PC-3 (cell line): ENCODE data around the gene POLR2C. TPM values are rescaled to one million over a fixed set of nuclear protein-coding genes. Genes with fewer than 3 reads are reported as not detected.

ENCODE experiments used
- ATAC-seq: fragments of 200-7000 bp; cut with Tn5 transposase; 2 replicates; pipeline ENCODE4 v1.9.1; 2020; ENCODE audit warnings: mild to moderate bottlenecking, moderate library complexity
- BruUV-seq: library from RNA; stranded (reverse); fragments of 400-500 nt; replicated peaks from 2 replicates; lab custom pipeline; 2021; lab: Mats Ljungman, UMichigan
- CTCF ChIA-PET: fragments of 300-600 bp; sonication (Branson Sonifier 250); formaldehyde crosslinking; loops from one replicate; lab custom pipeline; 2022; ENCODE audit warnings: antibody characterized with exemption; lab: Charles Lee
- POLR2A ChIA-PET: fragments of 300-600 bp; sonication (Branson Sonifier 250); formaldehyde crosslinking; loops from one replicate; lab custom pipeline; 2022; ENCODE audit warnings: antibody characterized with exemption; ENCODE audit not compliant: unreplicated experiment; lab: Charles Lee
- DNase-seq: peaks from one replicate; pipeline ENCODE4 v3.0.0-alpha.2; 2015
- H2AFZ ChIP-seq: fragments of 300-600 bp; sonication (generic); 2 replicates; pipeline ENCODE4 v1.6.0; 2016; ENCODE audit warnings: antibody characterized with exemption, low read length
- H3F3A ChIP-seq: fragments of 300-600 bp; sonication (generic); one replicate; pipeline ENCODE4 v1.6.0; 2017; ENCODE audit warnings: antibody characterized with exemption, low read length, control low read depth, mild to moderate bottlenecking; ENCODE audit not compliant: unreplicated experiment
- H3K27ac ChIP-seq: fragments of 300-600 bp; sonication (generic); 2 replicates; pipeline ENCODE4 v1.5.1; 2016; ENCODE audit warnings: mild to moderate bottlenecking, low read length
- H3K27me3 ChIP-seq: fragments of 300-600 bp; sonication (generic); 2 replicates; pipeline ENCODE4 v1.6.1; 2016; ENCODE audit warnings: low read length, mixed read lengths
- H3K36me3 ChIP-seq: fragments of 300-600 bp; sonication (generic); 2 replicates; pipeline ENCODE4 v1.6.1; 2016; ENCODE audit warnings: low read depth, mixed run types, low read length, mixed read lengths
- H3K4me1 ChIP-seq: fragments of 300-600 bp; sonication (generic); 2 replicates; pipeline ENCODE4 v1.5.1; 2016; ENCODE audit warnings: low read length; ENCODE audit not compliant: insufficient read depth
- H3K4me2 ChIP-seq: fragments of 300-600 bp; sonication (generic); 2 replicates; pipeline ENCODE4 v1.6.0; 2016; ENCODE audit warnings: low read length
- H3K4me3 ChIP-seq: fragments of 300-600 bp; sonication (generic); 2 replicates; pipeline ENCODE4 v1.5.1; 2016; ENCODE audit warnings: mild to moderate bottlenecking, low read length, mixed read lengths
- H3K79me2 ChIP-seq: fragments of 300-600 bp; sonication (generic); 2 replicates; pipeline ENCODE4 v1.6.1; 2017; ENCODE audit warnings: low read length, mixed read lengths
- H3K9ac ChIP-seq: fragments of 300-600 bp; sonication (generic); 2 replicates; pipeline ENCODE4 v1.6.0; 2016; ENCODE audit warnings: mild to moderate bottlenecking, low read length
- H3K9me2 ChIP-seq: fragments of 300-600 bp; sonication (generic); replicated peaks from 2 replicates; pipeline ENCODE4 v1.6.1; 2016; ENCODE audit warnings: mixed run types, low read length, mixed read lengths
- H3K9me3 ChIP-seq: fragments of 300-600 bp; sonication (generic); 2 replicates; pipeline ENCODE4 v1.6.1; 2016; ENCODE audit warnings: low read length, mixed read lengths
- H4K20me1 ChIP-seq: fragments of 300-600 bp; sonication (generic); 2 replicates; pipeline ENCODE4 v1.6.1; 2016; ENCODE audit warnings: low read length, mixed read lengths
- CTCF ChIP-seq: fragments of 300-600 bp; sonication (generic); conservative IDR thresholded peaks from 2 replicates; pipeline ENCODE4 v1.5.1; 2017; ENCODE audit warnings: antibody characterized with exemption, low read depth, mild to moderate bottlenecking, low read length
- EZH2 ChIP-seq: fragments of 300-600 bp; sonication (generic); IDR thresholded peaks from one replicate; pipeline ENCODE4 v1.6.1; 2017; ENCODE audit warnings: antibody characterized with exemption, mild to moderate bottlenecking, low read length; ENCODE audit not compliant: unreplicated experiment
- EZH2phosphoT487 ChIP-seq: fragments of 300-600 bp; sonication (generic); IDR thresholded peaks from 2 replicates; pipeline ENCODE4 v1.6.1; 2018; ENCODE audit warnings: mild to moderate bottlenecking, antibody characterized with exemption, low read length, borderline replicate concordance
- intact Hi-C: fragments of 100-400 bp; cut with micrococcal nuclease; formaldehyde crosslinking; loops from 2 replicates; pipeline ENCODE4 v1.9.0; 2023
- total RNA-seq: library from RNA; depleted of rRNA; stranded (reverse); fragments of >200 nt; gene quantifications from 2 replicates; pipeline ENCODE4 v1.2.3, GENCODE V29; 2014

The POLR2C gene
- total RNA-seq, 1 experiment from 2014 or later = 114 TPM

GRCh38 chr16:57479976-57480753, 17.7 kb downstream of the POLR2C start:
- no peak for ATAC-seq
- Histone ChIP-seq H3K9me2 (no peaks in the 10 kb centered on the region), H3K79me2 (no peaks in the 10 kb centered on the region), H2AFZ (no peak overlapping the region), H3K4me1 (no peaks in the 10 kb centered on the region), H3F3A (no peaks in the 10 kb centered on the region), H3K9ac (no peak overlapping the region), H3K36me3 (no peaks in the 10 kb centered on the region), H3K4me2 (no peak overlapping the region), H4K20me1 (no peaks in the 10 kb centered on the region), H3K27me3 (no peaks in the 10 kb centered on the region), H3K27ac (no peak overlapping the region), H3K9me3 (no peaks in the 10 kb centered on the region), H3K4me3 (no peak overlapping the region)
- ChIA-PET POLR2A (no interaction called here), CTCF (no interaction called here)
- BruUV-seq = no TSS peak
- TF ChIP-seq EZH2phosphoT487 (no peak), EZH2 (no peak), CTCF (no peak)
- DNase-seq = no peak
- intact Hi-C loops = no loop called here

- no peak for DNase-seq
- H3K4me1 ChIP-seq = no peaks in the 10 kb centered on the region; the same call in 1 of the 2 replicates
- CTCF ChIA-PET = no interaction called here
- no peaks in the 10 kb centered on the region for H3K27me3 ChIP-seq
- H3K79me2 ChIP-seq = no peaks in the 10 kb centered on the region
- ATAC-seq = no peak
- POLR2A ChIA-PET = no interaction called here
- no peak overlapping the region for H3K4me2 ChIP-seq
- H4K20me1 ChIP-seq = no peaks in the 10 kb centered on the region
- no peaks in the 10 kb centered on the region for H3K9me2 ChIP-seq
- no TSS peak for BruUV-seq
- H3K9ac ChIP-seq = no peak overlapping the region
- no peaks in the 10 kb centered on the region for H3K36me3 ChIP-seq
- TF ChIP-seq EZH2phosphoT487 (no peak), EZH2 (no peak), CTCF (no peak)
- no peaks in the 10 kb centered on the region for H3F3A ChIP-seq
- no peak overlapping the region for H2AFZ ChIP-seq
- no peak overlapping the region for H3K27ac ChIP-seq
- intact Hi-C loops = no loop called here
- H3K4me3 ChIP-seq = no peak overlapping the region
- no peaks in the 10 kb centered on the region for H3K9me3 ChIP-seq
Observed at GRCh38 chr16:57480754-57481230, 18.3 kb downstream of the POLR2C start.

GRCh38 chr16:57481421-57481820, 18.9 kb downstream of the POLR2C start:
- Histone ChIP-seq H3K27me3 (no peaks in the 10 kb centered on the region), H3K4me1 (no peaks in the 10 kb centered on the region; the same call in 1 of the 2 replicates), H3K27ac (no peak overlapping the region), H4K20me1 (no peaks in the 10 kb centered on the region), H3K9ac (no peak overlapping the region), H3K9me3 (no peaks in the 10 kb centered on the region), H3K79me2 (no peaks in the 10 kb centered on the region), H2AFZ (no peak overlapping the region), H3F3A (no peaks in the 10 kb centered on the region), H3K36me3 (no peaks in the 10 kb centered on the region), H3K4me2 (no peak overlapping the region), H3K4me3 (no peak overlapping the region), H3K9me2 (no peaks in the 10 kb centered on the region)
- ChIA-PET CTCF (no interaction called here), POLR2A (no interaction called here)
- DNase-seq (no peak), ATAC-seq (no peak)
- intact Hi-C loops = no loop called here
- BruUV-seq = no TSS peak
- TF ChIP-seq EZH2phosphoT487 (no peak), EZH2 (no peak), CTCF (no peak)
